ENCODE results near the gene PARP3. TPM values are rescaled to one million over a fixed set of nuclear protein-coding genes. Genes with fewer than 3 reads are reported as not detected.

The PARP3 gene
- total RNA-seq, 1 experiment from 2014 or later, result 17.5 TPM

DNA sequence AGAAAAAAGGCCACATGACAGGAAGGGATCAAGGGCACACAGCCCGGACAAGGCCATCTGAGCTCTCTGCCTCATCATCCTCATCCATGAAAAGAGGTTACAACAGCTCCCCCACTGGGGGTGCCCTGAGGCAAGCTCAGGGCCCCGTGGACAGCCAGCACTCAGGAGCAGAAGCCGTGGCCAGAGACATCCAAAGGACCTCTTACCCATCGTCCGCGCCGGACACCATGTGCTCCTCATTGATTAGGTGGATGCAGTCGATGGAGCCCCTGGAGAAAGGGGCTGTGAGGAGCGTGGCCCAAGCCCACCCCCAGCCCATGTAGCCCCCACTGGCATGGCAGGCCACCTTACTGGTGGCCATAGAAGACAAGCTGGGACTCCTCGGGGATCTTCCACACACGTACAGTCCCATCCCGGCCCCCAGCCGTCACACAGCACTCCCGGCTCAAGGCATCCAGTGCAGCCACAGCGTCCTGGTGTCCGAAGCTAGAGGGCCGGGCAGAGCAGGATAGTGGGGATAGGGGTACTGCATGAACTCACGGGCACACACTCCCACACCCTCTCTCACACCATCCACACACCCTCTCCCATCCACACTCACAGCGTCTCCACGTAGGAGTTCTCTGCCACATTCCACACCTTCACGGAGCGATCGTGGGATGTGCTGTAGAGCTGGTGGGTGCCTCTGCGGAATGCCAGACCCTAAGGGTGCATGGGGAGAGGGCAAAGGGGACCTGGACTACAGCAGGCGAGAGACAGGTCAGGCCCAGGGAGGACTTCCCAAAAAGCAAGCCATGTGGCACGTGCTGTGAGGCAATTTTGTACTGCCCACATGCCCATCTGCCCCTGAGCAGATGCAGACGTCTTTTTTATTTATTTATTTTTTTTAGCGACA, 6.9 kb upstream of the PARP3 start:
- Histone ChIP-seq H4K20me1 (ENCODE audit: insufficient read depth) (no peaks in the 10 kb centered on the region), H3K4me3 (replicated peaks in 1 of 2; ENCODE audit: low read depth in 1 of 2, low read length in 2 of 2) (no peak overlapping the region), H3K27ac (ENCODE audit: low read depth, low read length) (no peak overlapping the region), H3K9me3 (ENCODE audit: control insufficient read depth in 1 of 2, insufficient read depth in 1 of 2, low read depth in 1 of 2, low read length in 2 of 2) (no peaks in the 10 kb centered on the region), H2AFZ (ENCODE audit: low read depth, low read length, poor library complexity, severe bottlenecking) (no peak overlapping the region), H3K79me2 (ENCODE audit: insufficient read depth, low read length) (peaks cover 36% of the 10 kb centered on the region), H3K27me3 (ENCODE audit: insufficient read depth, low read length) (no peaks in the 10 kb centered on the region), H3K9ac (ENCODE audit: low read length) (no peak overlapping the region), H3K4me2 (ENCODE audit: low read length) (no peak overlapping the region), H3K9me2 (ENCODE audit: insufficient read depth) (no peaks in the 10 kb centered on the region), H3K4me1 (ENCODE audit: control insufficient read depth in 1 of 2, insufficient read depth in 2 of 2, low read length in 2 of 2) (peaks cover 3 to 6% of the 10 kb centered on the region in 2 experiments), H3K36me3 (ENCODE audit: control insufficient read depth in 1 of 2, insufficient read depth in 2 of 2, low read length in 2 of 2) (peaks cover 29 to 65% of the 10 kb centered on the region in 2 experiments)
- POLR2A ChIA-PET, result no interaction called here
- DNase-seq (ENCODE audit: low read depth, low spot score), result no peak
- ATAC-seq, result no peak
- TF ChIP-seq REST (IDR thresholded peaks at IDR 0.05; ENCODE audit: low read depth) (no peak), MAX (IDR thresholded peaks at IDR 0.05) (no peak), FOSL1 (IDR thresholded peaks at IDR 0.05; ENCODE audit: low read depth) (no peak), ZBTB33 (IDR thresholded peaks at IDR 0.05; ENCODE audit: extremely low read depth, insufficient replicate concordance, low read length) (no peak), EGR1 (IDR thresholded peaks at IDR 0.05; ENCODE audit: low read depth) (no peak), RAD21 (IDR thresholded peaks at IDR 0.05; ENCODE audit: low read depth) (no peak), SP1 (IDR thresholded peaks at IDR 0.05; ENCODE audit: low read depth) (no peak), SIN3A (IDR thresholded peaks at IDR 0.05; ENCODE audit: low read depth) (no peak), TCF7L2 (IDR thresholded peaks at IDR 0.05; ENCODE audit: borderline replicate concordance, extremely low read depth, insufficient read depth, insufficient read length) (no peak), SRF (IDR thresholded peaks at IDR 0.05; ENCODE audit: low read depth) (no peak), POLR2A (IDR thresholded peaks at IDR 0.05; ENCODE audit: borderline replicate concordance, extremely low read depth, insufficient read depth, insufficient read length) (no peak), ZNF274 (IDR thresholded peaks at IDR 0.05; ENCODE audit: low read depth, low read length) (no peak), EZH2 (IDR thresholded peaks at IDR 0.05) (no peak), CEBPB (IDR thresholded peaks at IDR 0.05; ENCODE audit: low read depth) (no peak)
- RAD21 ChIA-PET (ENCODE audit: low non-redundant PET in 1 of 2, low total read pairs in 2 of 2, uncharacterized antibody in 2 of 2, unreplicated experiment in 2 of 2), result no interaction called here
- CTCF ChIA-PET, result no interaction called here
- intact Hi-C loops (cut with micrococcal nuclease), result no loop called here
- no TSS peak for BruUV-seq (replicated peaks)
